ENCODE results near the gene LRSAM1.

The LRSAM1 gene

DNA sequence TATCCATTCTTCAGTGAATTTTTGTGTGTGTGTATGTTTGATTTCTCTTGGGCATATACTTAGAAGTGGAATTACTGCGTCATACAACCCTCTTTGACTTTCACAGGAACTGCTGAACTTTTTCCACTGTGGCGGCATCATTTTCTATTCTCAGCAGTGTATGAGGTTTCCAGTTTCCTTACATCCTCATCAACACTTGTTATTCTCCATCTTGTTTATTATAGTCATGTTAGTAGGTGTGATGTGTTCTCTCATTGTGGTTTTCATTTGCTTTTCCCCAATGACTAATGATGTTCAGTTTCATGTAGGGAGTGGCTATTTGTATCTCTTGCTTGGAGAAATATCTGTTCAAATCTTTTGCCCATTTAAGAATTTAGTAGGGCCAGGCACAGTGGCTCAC, 24.6 kb upstream of the LRSAM1 start:
- DNase-seq (ENCODE audit: low read depth in 2 of 2), result no peak

DNA sequence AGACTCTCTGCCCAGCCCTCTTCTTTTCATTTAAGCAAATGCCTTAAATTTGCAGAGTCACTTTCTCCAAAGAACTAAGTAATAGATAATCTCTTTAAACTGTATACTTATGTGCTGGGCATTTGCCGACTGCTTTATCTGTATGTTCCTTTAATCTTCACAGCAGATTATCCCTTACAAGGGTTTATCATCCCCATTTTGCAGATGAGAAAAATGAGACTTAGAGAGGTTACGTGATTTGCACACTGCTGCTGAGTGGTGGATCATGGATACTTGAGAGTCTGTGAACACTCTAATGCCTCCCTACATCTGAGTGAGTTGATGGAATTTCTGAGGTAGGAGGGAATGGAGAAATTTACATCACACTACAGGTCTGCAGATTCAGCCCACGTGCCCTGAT, 23.0 kb upstream of the LRSAM1 start:
- no peak for DNase-seq (ENCODE audit: low read depth in 2 of 2)

DNA sequence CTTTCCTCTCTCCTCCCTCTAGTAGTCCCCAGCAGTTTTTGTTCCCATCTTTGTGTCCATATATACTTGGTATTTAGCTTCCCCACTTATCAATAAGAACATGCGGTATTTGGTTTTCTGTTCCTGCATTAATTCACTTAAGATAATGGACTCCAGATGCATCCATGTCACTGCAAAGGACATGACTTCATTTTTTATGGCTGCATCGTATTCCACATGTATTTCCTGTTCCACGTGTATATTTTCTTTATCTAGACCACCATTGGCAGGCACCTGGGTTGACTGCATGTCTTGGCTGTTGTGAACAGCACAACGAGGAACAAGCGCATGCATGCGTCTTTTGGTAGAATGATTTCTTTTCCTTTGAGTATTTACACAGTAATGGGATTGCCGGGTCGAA, 20.9 kb upstream of the LRSAM1 start:
- no peak for DNase-seq (ENCODE audit: low read depth in 2 of 2)

DNA sequence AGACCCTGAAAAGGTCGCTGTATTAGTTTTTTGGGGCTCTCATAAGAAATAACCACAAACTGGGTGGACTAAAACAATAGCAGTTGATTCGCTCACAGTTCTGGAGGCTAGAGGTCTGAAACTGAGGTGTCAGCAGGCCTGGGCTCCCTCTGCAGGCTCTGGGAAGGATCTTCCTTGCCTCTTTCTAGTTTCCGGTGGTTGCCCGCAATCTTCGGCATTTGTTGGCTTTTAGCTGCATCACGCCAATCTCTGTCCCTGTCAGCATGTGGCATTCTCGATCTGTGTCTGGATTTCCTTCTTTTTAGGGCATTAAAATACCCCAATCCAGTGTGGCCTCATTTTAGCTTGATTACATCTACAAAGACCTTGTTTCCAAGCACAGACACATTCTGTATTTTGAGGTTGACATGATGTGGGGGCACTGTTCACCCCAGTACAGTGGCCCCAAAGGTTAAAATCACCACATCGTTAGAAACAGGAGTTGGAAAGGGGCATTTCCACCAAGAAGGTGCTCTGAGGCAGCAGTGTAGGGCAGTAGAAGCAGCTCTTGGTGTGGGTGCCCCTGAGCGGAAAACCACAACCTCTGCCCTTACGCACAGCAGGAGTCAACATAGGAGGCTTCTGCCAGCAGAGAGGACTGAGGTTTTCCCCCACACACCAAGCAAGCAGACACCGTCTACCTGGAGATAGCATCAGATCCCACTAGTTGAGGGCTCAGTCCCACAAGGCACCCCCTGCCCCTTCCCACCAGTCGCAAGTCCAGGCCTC, 13.6 kb upstream of the LRSAM1 start:
- no peak for DNase-seq (ENCODE audit: low read depth in 2 of 2)

DNA sequence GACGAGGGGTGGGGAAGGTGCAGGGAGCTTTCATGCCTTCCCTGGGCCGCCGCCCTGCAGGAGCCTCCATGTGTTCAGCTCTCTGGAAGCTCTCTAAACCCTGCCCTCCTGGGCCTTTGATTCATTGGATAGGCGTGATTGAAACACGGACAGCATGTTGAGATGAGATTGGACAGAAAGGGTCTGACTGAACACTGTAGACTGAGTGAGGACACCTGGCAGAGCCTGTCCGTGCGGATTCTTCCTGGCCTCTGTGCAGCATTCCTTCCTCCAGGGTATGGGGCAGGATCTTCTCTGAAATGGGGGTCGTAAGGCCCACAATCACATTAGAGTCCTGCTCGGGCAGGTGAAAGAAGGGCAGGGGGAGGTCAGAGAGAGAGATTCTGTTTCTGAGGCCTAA, 12.9 kb upstream of the LRSAM1 start:
- DNase-seq (ENCODE audit: low read depth in 2 of 2), result no peak

DNA sequence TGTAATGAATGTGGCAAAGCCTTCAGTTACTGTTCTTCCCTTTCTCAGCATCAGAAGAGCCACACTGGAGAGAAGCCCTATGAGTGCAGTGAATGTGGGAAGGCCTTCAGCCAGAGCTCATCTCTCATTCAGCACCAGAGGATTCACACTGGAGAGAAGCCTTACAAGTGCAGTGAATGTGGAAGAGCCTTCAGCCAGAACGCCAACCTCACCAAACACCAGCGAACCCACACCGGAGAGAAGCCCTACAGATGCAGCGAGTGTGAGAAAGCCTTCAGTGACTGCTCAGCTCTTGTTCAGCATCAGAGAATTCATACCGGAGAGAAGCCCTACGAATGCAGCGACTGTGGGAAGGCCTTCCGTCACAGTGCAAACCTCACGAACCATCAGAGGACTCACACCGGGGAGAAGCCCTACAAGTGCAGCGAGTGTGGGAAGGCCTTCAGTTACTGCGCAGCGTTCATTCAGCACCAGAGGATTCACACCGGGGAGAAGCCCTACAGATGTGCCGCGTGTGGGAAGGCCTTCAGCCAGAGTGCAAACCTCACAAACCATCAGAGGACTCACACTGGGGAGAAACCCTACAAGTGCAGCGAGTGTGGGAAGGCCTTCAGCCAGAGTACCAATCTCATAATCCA, 6.9 kb upstream of the LRSAM1 start:
- DNase-seq (ENCODE audit: low read depth in 2 of 2), result no peak

DNA sequence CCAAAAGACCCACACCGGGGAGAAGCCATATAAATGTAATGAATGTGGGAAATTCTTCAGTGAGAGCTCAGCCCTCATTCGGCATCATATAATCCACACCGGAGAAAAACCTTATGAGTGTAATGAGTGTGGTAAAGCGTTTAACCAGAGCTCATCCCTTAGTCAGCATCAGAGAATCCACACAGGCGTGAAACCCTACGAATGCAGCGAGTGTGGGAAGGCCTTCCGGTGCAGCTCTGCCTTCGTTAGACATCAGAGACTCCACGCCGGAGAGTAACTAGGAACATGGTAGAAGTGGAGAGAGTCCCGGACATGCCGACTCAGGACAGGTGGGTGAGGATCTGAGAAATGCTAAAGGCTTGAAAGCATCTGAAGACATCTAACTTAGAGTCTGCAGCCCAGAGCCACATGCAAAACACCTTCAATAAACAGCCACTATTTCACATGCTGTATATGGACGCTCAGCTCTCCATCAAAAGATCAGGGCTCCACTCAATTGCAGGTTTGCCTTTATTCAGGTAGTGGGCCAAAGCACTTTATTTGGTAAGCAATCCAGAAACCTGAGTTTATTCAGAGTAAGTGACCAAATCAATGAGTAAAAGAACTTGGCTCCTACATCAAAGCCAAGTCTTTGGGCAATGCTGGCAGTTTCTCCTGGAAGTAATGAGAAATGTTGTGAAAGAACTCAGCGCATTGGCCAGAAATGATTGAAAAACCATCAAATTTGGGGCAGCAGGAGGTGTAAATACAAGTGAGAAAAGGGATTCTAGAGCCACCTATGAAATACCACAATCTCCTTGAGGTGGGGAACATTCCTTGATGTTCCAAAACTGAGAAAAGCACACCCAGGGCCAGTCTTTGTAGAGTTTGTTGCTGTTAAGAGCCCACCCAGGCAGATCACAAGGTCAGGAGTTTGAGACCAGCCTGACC, 6.1 kb upstream of the LRSAM1 start:
- DNase-seq (ENCODE audit: low read depth in 2 of 2), result no peak

DNA sequence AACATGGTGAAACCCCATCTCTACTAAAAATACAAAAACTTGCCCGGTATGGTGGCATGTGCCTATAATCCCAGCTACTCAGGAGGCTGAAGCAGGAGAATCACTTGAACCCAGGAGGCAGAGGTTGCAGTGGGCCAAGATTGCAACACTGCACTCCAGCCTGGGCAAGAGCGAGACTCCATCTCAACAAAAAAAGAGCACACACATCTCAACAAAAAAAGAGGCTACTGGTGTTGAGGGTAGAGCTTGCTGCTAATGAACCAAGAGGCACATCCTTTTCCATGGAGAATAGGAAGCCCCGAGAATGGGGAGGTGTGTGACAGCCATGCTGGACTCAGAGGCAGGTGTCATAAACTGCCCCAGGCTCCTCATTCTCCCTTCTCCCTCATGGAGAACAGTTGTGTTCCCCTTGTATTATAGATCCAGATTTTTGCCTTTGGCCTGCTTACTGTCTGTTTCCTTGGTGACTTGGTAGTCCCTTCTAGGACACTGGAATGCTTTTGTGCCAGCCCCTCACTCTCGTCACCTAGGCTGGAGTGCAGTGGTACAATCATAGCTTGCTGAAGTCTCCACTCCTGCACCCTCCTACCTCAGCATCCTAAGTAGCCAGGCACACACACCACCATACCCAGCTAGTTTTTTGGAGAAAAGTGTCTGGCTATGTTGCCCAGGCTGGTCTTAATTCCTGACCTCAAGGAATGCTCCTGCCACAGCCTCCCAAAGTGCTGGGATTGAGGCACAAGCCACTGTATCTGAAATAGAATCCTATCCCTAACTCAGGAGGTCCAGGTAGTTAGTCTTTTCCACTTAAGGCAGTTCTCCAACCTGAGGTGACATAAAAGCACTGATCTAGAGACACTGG, 5.2 kb upstream of the LRSAM1 start:
- DNase-seq (ENCODE audit: low read depth in 2 of 2), result no peak

DNA sequence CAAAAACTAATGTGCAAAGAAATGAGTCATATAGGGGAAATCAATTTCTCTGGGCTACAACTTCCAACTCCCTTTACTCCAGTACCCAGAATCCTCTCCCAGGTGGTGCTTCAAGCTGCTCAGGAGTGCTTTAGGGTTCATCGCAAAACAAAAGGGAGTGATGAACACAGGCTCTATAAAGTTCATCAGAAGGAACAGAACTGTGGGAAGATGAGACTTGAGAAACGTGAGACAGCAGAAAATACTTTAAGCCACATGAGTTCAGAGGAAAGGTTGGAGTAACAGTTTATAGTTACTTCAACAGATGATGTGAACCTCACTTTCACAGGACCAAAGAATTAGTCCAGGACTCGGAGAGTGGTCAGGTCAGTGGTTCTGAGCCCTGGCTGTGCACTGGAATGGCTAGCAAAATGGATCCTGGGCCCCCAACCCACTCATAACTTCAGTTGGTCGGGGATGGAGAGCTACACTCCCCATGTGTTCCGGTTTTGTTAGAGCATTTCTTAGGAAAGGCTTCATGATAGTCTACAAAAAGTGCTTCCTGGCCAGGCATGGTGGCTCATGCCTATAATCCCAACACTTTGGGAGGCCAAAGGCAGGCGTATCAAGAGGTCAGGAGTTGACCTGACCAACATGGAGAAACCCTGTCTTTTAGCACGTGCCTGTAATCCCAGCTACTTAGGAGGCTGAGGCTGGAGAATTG, 4.4 kb upstream of the LRSAM1 start:
- no peak for DNase-seq (ENCODE audit: low read depth in 2 of 2)

DNA sequence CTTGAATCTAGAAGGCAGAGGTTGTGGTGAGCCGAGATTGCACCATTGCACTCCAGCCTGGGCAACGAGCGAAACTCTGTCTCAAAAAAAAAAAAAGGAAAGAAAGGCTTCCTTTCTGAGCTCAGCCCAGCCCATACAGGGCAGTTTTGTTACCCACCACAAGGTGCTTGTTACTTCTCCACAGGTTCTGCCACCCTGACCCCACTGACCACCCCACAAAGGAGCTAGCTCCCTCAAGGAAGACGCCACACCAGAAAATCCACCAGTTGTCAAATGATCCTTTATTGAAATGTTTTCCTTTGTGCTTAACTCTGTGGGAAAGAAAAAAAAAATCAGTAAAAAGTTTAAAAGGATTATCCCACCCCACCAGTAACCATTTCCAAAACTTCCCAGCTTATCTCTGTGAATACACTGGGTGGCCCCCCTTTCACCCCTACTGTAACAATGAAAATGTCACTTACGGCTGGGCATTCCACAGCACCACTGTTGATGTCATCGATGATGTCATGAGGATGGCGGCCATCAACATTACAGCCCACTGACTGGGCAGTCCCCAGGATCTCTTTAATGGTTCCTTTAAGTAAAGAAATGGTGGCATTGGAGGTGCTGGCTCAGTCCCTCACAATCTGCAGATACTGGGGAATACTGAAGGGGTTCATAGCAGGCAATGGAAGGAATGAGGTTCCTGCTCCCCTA, 3.7 kb upstream of the LRSAM1 start:
- DNase-seq (ENCODE audit: low read depth in 2 of 2), result no peak

DNA sequence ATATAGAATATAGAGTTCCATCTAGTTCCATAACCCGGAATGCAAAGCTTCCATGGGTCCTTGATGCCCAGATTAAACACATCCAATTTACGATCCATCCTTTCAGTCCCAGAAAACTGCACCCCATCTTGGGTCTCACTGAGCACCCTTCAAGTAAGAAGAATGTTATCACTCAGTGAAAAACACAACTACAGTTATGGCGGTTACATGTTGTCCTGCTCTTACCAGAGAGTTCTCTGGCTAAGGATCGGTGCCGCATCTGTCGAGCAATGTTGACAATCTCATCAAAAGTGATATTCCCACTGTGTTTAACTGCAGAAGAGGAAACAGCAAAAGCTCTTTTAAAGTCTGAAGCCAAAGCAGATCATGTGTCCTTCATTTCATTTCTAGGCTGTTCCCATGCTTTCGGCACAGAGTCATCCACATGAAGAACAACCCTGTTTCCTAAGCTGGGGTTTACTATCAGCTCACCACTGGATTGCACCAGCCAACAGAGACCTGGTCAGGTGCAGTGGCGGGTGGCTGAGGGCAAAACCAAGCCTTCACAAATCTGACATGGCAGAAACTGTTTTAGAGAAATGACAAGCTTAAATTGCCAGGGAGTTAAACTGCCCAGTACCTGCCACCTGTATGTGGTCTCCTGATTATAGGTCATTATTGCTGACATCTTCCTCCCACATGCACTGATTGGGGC, 3.1 kb upstream of the LRSAM1 start:
- DNase-seq (ENCODE audit: low read depth in 2 of 2), result no peak

DNA sequence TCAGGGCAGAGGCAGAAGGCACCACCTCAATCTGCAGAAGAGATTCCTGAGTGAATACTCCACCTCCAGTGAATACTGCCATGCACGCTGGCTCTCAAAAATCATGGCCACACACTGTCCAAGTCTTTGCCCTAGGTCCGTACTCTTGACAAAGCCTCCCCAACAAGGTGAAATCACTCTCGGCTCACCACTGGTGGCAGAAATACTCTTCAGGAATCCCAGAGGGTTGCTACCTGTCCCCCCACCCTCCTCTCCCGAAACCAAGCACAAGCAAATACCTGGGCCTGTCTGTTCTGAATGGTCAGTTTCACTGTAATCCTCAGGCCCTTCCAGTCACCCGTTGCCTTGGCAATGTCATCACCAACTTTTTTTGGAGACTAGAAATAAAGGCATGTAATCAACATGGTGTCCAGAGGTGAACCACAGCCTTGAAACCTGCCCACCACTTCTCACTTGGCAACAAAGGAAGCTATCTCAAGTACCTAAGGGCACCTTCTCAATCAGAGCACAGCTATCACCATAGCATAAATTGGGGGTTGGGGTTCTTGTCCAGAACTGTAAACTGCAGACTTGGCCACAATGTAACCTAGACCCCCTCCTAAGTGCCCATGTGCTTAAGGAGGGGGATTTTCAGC, 1.9 kb upstream of the LRSAM1 start:
- DNase-seq (ENCODE audit: low read depth in 2 of 2), result no peak

DNA sequence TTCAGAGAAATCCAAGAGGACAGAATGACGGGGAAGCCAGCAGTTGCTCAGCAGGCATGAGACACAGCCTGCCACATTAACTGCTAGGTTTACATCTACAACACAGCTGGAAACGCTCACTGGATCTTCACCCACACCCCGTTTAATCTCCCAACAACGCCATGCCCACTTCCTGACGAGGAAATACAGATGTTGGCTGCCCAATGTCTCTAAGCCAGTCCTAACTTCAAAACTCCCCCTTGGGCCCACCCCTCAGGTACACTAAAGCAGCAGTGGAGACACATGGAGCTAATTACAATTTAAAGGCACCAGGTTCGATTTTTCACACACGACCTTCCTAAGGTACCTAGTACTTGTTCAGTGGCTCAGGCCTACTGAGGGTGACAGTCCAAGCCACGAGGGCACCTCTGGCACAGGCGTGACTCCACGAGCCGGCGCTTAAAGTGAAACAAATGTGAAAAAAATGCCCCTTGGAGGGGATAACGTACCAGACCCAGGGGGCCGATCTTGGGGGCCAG, 1.0 kb upstream of the LRSAM1 start:
- DNase-seq (ENCODE audit: low read depth in 2 of 2), result no peak

DNA sequence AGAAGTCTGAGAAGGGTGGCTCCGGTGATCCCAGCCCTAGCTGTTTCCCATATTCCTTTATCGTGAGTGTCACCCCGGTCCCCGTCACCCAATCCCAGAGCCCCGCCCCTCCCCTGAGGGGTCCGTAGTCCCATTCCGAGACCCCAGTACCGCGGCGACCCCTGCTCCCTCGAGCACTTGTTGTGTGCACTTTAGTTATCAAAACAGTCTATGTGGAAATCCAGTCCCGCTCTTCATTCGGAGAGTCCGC, 223 bp downstream of the LRSAM1 start:
- DNase-seq (ENCODE audit: low read depth in 2 of 2), result no peak

DNA sequence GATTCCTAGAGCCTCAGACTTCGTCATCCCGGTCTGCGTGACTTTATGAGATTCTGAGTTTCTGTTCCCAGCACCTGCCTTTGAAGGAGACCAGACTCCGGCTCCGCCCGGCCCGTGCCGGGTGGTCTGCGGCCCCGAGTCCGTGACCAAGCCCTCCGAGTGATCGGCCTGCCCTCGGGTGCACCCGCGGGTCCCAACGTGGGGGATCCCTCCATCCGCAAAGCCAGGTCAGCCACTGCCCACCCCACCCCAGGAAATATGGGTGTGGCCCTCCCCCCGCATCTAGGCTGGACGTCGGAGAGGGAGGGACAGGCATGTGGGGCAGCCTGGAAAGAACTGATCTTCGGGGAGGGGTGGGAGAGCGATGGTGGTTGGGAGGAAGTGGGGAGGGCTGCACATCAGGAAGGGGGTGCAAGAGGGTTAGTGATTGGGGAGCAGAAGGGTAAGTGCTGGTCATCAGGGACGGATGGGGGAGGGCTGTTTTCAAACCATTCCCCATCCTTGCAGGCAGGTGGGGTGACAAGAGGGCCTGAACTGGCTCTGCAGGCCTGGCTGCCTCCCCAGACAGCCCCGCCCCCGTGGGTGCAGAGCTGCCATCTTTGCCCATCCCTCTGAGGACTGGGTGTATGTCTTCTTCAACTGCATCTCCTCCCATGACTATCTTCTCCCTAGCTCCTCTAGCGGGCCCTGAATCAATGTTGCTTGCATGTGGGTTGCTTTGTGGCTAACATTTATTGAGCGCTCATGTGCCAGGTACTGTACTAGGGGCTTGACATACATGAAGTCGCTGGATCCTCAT, 747 bp downstream of the LRSAM1 start:
- DNase-seq (ENCODE audit: low read depth in 2 of 2), result no peak

DNA sequence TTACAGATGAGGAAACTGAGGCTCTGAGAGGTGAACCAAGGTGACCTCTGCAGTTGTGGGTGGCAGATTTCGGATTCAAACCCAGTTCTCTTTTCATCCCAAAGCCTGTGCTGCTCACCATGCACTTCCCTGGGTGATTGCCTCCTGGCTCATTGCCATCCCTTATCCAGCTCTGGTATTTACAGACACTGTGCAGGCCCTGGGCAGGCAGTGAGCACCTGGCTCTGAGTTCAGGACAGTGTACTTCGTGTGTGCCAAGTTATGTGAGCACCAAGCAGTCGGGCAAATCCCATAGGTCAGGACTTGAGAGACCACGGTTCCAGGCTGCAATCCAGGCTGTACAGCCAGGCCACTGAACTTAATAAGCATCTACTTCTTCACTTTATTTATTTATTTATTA, 1.4 kb downstream of the LRSAM1 start:
- DNase-seq (ENCODE audit: low read depth in 2 of 2), result no peak

DNA sequence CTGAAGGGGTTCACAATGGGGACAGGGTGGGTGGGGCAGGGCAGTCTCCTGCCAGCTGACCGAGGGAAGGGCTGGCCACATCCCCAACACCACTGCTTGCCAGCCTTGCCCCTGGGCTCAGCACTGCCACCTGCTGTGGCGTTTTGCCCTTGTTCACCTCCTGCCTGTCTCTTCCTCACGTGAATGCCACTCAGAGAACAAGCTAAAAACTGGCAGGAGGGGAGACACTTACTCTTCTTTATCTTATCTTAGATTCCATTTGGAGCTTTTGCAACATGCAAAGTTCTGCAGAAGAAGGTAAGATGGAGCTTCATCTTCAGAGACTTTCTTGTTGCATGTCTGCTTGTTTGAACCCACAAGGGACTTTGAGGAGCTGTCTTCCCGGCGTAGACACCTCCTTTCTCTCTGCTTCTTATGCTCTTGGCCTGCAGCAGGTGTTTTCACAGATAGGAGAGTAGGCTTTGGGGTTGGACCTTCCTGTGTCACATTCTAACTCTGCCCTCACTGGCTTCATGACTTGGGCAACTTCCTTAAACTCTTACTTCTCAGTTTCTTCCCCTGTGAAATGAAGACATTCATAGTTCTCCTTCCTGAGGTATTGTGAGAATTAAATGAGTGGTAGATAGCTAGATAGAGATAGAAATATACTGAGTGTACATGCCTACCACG, 4.1 kb downstream of the LRSAM1 start:
- no peak for DNase-seq (ENCODE audit: low read depth in 2 of 2)

All from fibroblast of skin of left biceps (primary cell).